SK-N-SH (cell line): ENCODE results near the gene EXOC6B. TPM values are rescaled to one million over a fixed set of nuclear protein-coding genes. Genes with fewer than 3 reads are reported as not detected.

ENCODE experiments used
- CTCF ChIA-PET: fragments of 300-600, 350-600 bp; formaldehyde crosslinking; extraction: SDS; loops from one replicate; lab custom pipeline; 2021; lab: Yijun Ruan, JAX
- POLR2A ChIA-PET: fragments of 350-600 bp; sonication (Branson Sonifier 250); formaldehyde crosslinking; extraction: SDS; loops from one replicate; lab custom pipeline; 2020; ENCODE audit warnings: antibody characterized with exemption, inconsistent platforms; lab: Yijun Ruan, JAX
- DNase-seq: peaks from one replicate; pipeline ENCODE4 v3.0.0; 2012
- H2AFZ ChIP-seq: fragments of 200-600 bp; sonication (generic); 2 replicates; pipeline ENCODE4 v1.8.1; 2016; ENCODE audit warnings: antibody characterized with exemption, mild to moderate bottlenecking, low read depth
- H3F3A ChIP-seq: fragments of 200-600 bp; sonication (generic); replicated peaks from 2 replicates; pipeline ENCODE3; 2016; ENCODE audit warnings: antibody characterized with exemption, mild to moderate bottlenecking; ENCODE audit not compliant: insufficient read depth
- H3K27ac ChIP-seq, 2 experiments: fragments of 200-500 bp in 1 of 2; fragments of 200-600 bp in 1 of 2; sonication (Bioruptor generic) in 1 of 2; sonication (generic), shearing (Covaris generic) in 1 of 2; 2 replicates each; pipeline versions ENCODE4 v1.5.1 to v1.6.1; 2014 to 2016; ENCODE audit warnings: low read depth in 2 of 2, inconsistent platforms in 1 of 2, low read length in 1 of 2, mild to moderate bottlenecking in 1 of 2, mixed read lengths in 1 of 2
- H3K27me3 ChIP-seq: fragments of 200-600 bp; sonication (generic), shearing (Covaris generic); 2 replicates; pipeline ENCODE4 v1.6.1; 2016; ENCODE audit warnings: mixed run types; ENCODE audit not compliant: insufficient read depth
- H3K36me3 ChIP-seq, 2 experiments: fragments of 200-500 bp in 1 of 2; fragments of 200-600 bp in 1 of 2; sonication (Bioruptor generic) in 1 of 2; sonication (generic) in 1 of 2; replicated peaks in 1 of 2; 2 replicates each; pipeline versions ENCODE3 to v1.5.1; 2014 to 2016; ENCODE audit warnings: low read length in 1 of 2, mild to moderate bottlenecking in 1 of 2; ENCODE audit not compliant: insufficient read depth in 2 of 2, control insufficient read depth in 1 of 2
- H3K4me1 ChIP-seq, 2 experiments: fragments of 200-500 bp in 1 of 2; fragments of 200-600 bp in 1 of 2; sonication (Bioruptor generic) in 1 of 2; sonication (generic), shearing (Covaris generic) in 1 of 2; 2 replicates each; pipeline versions ENCODE4 v1.5.1 to v1.6.1; 2014 to 2016; ENCODE audit warnings: low read depth in 1 of 2, low read length in 1 of 2, mixed run types in 1 of 2; ENCODE audit not compliant: insufficient read depth in 2 of 2, control insufficient read depth in 1 of 2
- H3K4me2 ChIP-seq: fragments of 200-600 bp; sonication (generic), shearing (Covaris generic); 2 replicates; pipeline ENCODE4 v1.6.1; 2017; ENCODE audit warnings: mixed run types
- H3K4me3 ChIP-seq, 2 experiments: fragments of 200-500 bp in 1 of 2; fragments of 200-600 bp in 1 of 2; sonication (Bioruptor generic) in 1 of 2; sonication (generic), shearing (Covaris generic) in 1 of 2; 2 replicates each; pipeline versions ENCODE4 v1.5.1 to v1.8.1; 2014 to 2016; ENCODE audit warnings: low read depth in 2 of 2, inconsistent platforms in 1 of 2, low read length in 1 of 2, mild to moderate bottlenecking in 1 of 2, mixed read lengths in 1 of 2, moderate library complexity in 1 of 2
- H3K79me2 ChIP-seq: fragments of 200-600 bp; sonication (generic); 2 replicates; pipeline ENCODE4 v1.8.1; 2017; ENCODE audit warnings: mild to moderate bottlenecking; ENCODE audit not compliant: insufficient read depth
- H3K9ac ChIP-seq: fragments of 200-600 bp; sonication (generic); 2 replicates; pipeline ENCODE4 v1.6.1; 2017; ENCODE audit warnings: mixed run types
- H3K9me2 ChIP-seq: fragments of 200-600 bp; sonication (generic); 2 replicates; pipeline ENCODE4 v1.6.1; 2017; ENCODE audit warnings: mixed run types
- H3K9me3 ChIP-seq: fragments of 200-600 bp; sonication (generic); 2 replicates; pipeline ENCODE4 v1.6.1; 2017; ENCODE audit warnings: mixed run types, mild to moderate bottlenecking, moderate library complexity
- H4K20me1 ChIP-seq: fragments of 200-600 bp; sonication (generic); 2 replicates; pipeline ENCODE4 v1.6.1; 2017; ENCODE audit warnings: mild to moderate bottlenecking, mixed run types; ENCODE audit not compliant: insufficient read depth
- ELF1 ChIP-seq: IDR thresholded peaks from 2 replicates; pipeline ENCODE4 v1.4.0; 2012
- FOSL2 ChIP-seq: IDR thresholded peaks from 2 replicates; pipeline ENCODE4 v1.4.0; 2012; ENCODE audit warnings: low read depth, mild to moderate bottlenecking, moderate library complexity, borderline replicate concordance
- MEF2A ChIP-seq: IDR thresholded peaks from 2 replicates; pipeline ENCODE4 v1.4.0; 2012; ENCODE audit warnings: low read depth, borderline replicate concordance
- NRF1 ChIP-seq: IDR thresholded peaks from 2 replicates; pipeline ENCODE4 v1.6.1; 2012; ENCODE audit warnings: low read depth, mild to moderate bottlenecking, low read length
- RAD21 ChIP-seq: IDR thresholded peaks from 2 replicates; pipeline ENCODE4 v1.6.1; 2012; ENCODE audit warnings: mild to moderate bottlenecking, low read length
- RFX5 ChIP-seq: IDR thresholded peaks from 2 replicates; pipeline ENCODE4 v1.6.1; 2012; ENCODE audit warnings: mild to moderate bottlenecking, improper control_type of control experiment, low read length
- SMC3 ChIP-seq: IDR thresholded peaks from 2 replicates; pipeline ENCODE4 v1.6.1; 2012; ENCODE audit warnings: low read depth, low read length, improper control_type of control experiment
- TAF1 ChIP-seq: IDR thresholded peaks from 2 replicates; pipeline ENCODE4 v1.6.1; 2012; ENCODE audit warnings: low read depth, mild to moderate bottlenecking, low read length, moderate library complexity, borderline replicate concordance
- USF1 ChIP-seq: IDR thresholded peaks from 2 replicates; pipeline ENCODE4 v1.4.0; 2012; ENCODE audit warnings: low read depth, borderline replicate concordance
- WGBS: methylation state at CpG from one replicate; pipeline ENCODE4 v1.1.6; 2017; ENCODE audit warnings: low lambda C conversion rate; 5-methylcytosine and 5-hydroxymethylcytosine counted together
- polyA plus RNA-seq, 3 experiments: library from polyadenylated mRNA; depleted of rRNA; stranded (reverse); fragments of >200 nt; gene quantifications; 2 replicates each; pipeline ENCODE4 v1.2.3, GENCODE V29; 2012
- TF ChIP-seq, protein P1 (sequence below): IDR thresholded peaks from 2 replicates; pipeline ENCODE4 v1.6.1; 2012; ENCODE audit warnings: mild to moderate bottlenecking, low read depth, low read length, moderate library complexity

Gene EXOC6B
- polyA plus RNA-seq, 1 of the 3 experiments (the other 2 are of a cell fraction) = 7.4 TPM

DNA sequence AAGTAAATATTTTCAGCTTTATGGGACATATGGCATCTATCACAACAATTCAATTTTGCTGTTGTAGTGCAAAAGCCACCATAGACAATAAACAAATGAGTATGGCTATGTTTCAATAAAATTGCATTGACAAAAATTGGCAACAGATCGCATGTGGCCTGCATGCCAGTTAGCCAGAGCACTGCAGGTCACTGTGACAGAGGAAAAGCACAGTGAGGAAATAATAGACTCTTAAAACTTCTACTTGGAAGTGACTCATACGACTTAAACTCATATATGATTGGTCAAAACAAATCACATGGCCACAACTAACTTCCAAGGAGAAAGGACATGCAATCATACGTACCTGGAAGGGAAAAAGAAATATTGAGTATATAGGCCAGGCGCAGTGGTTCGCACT is 44.4 kb downstream of the EXOC6B start:
- DNase-seq = no peak
- CTCF ChIA-PET = interaction anchor here (1.2 to 3.9 kb wide), 4 partner anchors 79 to 396 kb away, joined by 4 to 20 read pairs (median 10); partner anchors contain the start of gene SPR

GRCh38 chr2:72780477-72780876 is 45.4 kb downstream of the EXOC6B start:
- TF ChIP-seq NRF1 (no peak), TAF1 (no peak), USF1 (no peak), RAD21 (no peak), SMC3 (no peak), FOSL2 (no peak), MEF2A (no peak), RFX5 (no peak), ELF1 (no peak)
- TF ChIP-seq, protein P1, sequence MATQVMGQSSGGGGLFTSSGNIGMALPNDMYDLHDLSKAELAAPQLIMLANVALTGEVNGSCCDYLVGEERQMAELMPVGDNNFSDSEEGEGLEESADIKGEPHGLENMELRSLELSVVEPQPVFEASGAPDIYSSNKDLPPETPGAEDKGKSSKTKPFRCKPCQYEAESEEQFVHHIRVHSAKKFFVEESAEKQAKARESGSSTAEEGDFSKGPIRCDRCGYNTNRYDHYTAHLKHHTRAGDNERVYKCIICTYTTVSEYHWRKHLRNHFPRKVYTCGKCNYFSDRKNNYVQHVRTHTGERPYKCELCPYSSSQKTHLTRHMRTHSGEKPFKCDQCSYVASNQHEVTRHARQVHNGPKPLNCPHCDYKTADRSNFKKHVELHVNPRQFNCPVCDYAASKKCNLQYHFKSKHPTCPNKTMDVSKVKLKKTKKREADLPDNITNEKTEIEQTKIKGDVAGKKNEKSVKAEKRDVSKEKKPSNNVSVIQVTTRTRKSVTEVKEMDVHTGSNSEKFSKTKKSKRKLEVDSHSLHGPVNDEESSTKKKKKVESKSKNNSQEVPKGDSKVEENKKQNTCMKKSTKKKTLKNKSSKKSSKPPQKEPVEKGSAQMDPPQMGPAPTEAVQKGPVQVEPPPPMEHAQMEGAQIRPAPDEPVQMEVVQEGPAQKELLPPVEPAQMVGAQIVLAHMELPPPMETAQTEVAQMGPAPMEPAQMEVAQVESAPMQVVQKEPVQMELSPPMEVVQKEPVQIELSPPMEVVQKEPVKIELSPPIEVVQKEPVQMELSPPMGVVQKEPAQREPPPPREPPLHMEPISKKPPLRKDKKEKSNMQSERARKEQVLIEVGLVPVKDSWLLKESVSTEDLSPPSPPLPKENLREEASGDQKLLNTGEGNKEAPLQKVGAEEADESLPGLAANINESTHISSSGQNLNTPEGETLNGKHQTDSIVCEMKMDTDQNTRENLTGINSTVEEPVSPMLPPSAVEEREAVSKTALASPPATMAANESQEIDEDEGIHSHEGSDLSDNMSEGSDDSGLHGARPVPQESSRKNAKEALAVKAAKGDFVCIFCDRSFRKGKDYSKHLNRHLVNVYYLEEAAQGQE = no peak
- H3K36me3 ChIP-seq = peaks cover 0 to 5% of the 10 kb centered on the region in 2 experiments
- ChIA-PET POLR2A (no interaction called here), CTCF (interaction anchor here (1.1 to 3.9 kb wide), 5 partner anchors 9 to 397 kb away, joined by 4 to 20 read pairs (median 5); partner anchors contain the start of gene SPR)
- no peak overlapping the region for H3K4me3 ChIP-seq
- H3K4me2 ChIP-seq = no peak overlapping the region
- no peaks in the 10 kb centered on the region for H4K20me1 ChIP-seq
- peaks cover 0 to 10% of the 10 kb centered on the region in 2 experiments; a peak in 2 of 4 replicates for H3K4me1 ChIP-seq
- H3K9me3 ChIP-seq = no peaks in the 10 kb centered on the region
- no peak for DNase-seq
- H3K9ac ChIP-seq = no peak overlapping the region
- no peak overlapping the region for H3K27ac ChIP-seq
- no peak overlapping the region for H2AFZ ChIP-seq
- H3F3A ChIP-seq = peaks cover 7% of the 10 kb centered on the region
- peaks cover 4% of the 10 kb centered on the region; the same call in 1 of the 2 replicates for H3K79me2 ChIP-seq
- H3K27me3 ChIP-seq = no peaks in the 10 kb centered on the region
- WGBS = 44% methylated on average over 2 of the region's 2 CpGs
- H3K9me2 ChIP-seq = no peaks in the 10 kb centered on the region

More for the DNA sequence above, 44.4 kb downstream of the EXOC6B start:
- Histone ChIP-seq H3K9me2 (no peaks in the 10 kb centered on the region), H3K9ac (no peak overlapping the region), H3F3A (peaks cover 7% of the 10 kb centered on the region), H4K20me1 (no peaks in the 10 kb centered on the region), H3K9me3 (no peaks in the 10 kb centered on the region), H3K4me1 (peaks cover 0 to 10% of the 10 kb centered on the region in 2 experiments; a peak in 2 of 4 replicates), H3K79me2 (peaks cover 4% of the 10 kb centered on the region; the same call in 1 of the 2 replicates), H2AFZ (no peak overlapping the region), H3K36me3 (peaks cover 0 to 4% of the 10 kb centered on the region in 2 experiments), H3K4me2 (no peak overlapping the region), H3K27ac (no peak overlapping the region), H3K27me3 (no peaks in the 10 kb centered on the region), H3K4me3 (no peak overlapping the region)
- TF ChIP-seq USF1 (peak; percentile 28; the same call in 1 of the 2 replicates), RAD21 (no peak)
- POLR2A ChIA-PET = no interaction called here
- 91% methylated on average over 5 of the region's 5 CpGs for WGBS
